ENCODE measurements around the gene SPAG8. TPM values are rescaled to one million over a fixed set of nuclear protein-coding genes. Genes with fewer than 3 reads are reported as not detected.

Gene SPAG8
- total and polyA plus RNA-seq, 9 of the 15 experiments (the other 6 are each of a cell fraction or from before 2014, with no cell fraction given): 0.03 to 0.47 (median 0.21) TPM

- no peak for FAIRE-seq
- H3K79me2 ChIP-seq (ENCODE audit: control insufficient read depth, insufficient read depth, low read length): no peaks in the 10 kb centered on the region
- no peak overlapping the region for H2AFZ ChIP-seq (ENCODE audit: low read depth, low read length)
- H3K27ac ChIP-seq (ENCODE audit: extremely low read depth, low read depth, low read length): no peak overlapping the region
- no peak overlapping the region for H3K9ac ChIP-seq (ENCODE audit: insufficient read depth in 1 of 2, low read depth in 2 of 2, low read length in 2 of 2)
- no peak for DNase-seq (ENCODE audit: extremely low read depth in 1 of 4, low spot score in 3 of 4)
- H3K27me3 ChIP-seq (ENCODE audit: control insufficient read depth in 2 of 2, insufficient read depth in 2 of 2, low read length in 2 of 2): no peaks in the 10 kb centered on the region
- ATAC-seq: no peak
- H3K9me1 ChIP-seq (ENCODE audit: control insufficient read depth, insufficient read depth, low read length): no peaks in the 10 kb centered on the region
- CTCF ChIA-PET (ENCODE audit: low intra/inter-chr PET ratio): no interaction called here
- H3K4me1 ChIP-seq (replicated peaks in 1 of 2; ENCODE audit: control insufficient read depth in 2 of 2, insufficient read depth in 2 of 2, low read length in 2 of 2): no peaks in the 10 kb centered on the region; a peak in 1 of 5 replicates
- in situ Hi-C loops (cut with MboI): no loop called here
- H3K9me3 ChIP-seq (replicated peaks; ENCODE audit: control insufficient read depth, insufficient read depth, low read depth, low read length): no peaks in the 10 kb centered on the region
- POLR2A ChIA-PET: no interaction called here
- intact Hi-C loops (cut with micrococcal nuclease): no loop called here
- H3K4me3 ChIP-seq: no peak overlapping the region
- BruUV-seq (replicated peaks): no TSS peak
- H3K36me3 ChIP-seq (ENCODE audit: control insufficient read depth, insufficient read depth, low read length): no peaks in the 10 kb centered on the region
- H4K20me1 ChIP-seq (replicated peaks; ENCODE audit: control insufficient read depth, insufficient read depth, low read length): no peaks in the 10 kb centered on the region
- no peak for TF ChIP-seq CREB5 (CRISPR knock-in tag; IDR thresholded peaks at IDR 0.05)
- no peak for TF ChIP-seq E2F8 (IDR thresholded peaks at IDR 0.05; ENCODE audit: low read depth, partially characterized antibody)
- no peak for TF ChIP-seq THRB (CRISPR knock-in tag; conservative IDR thresholded peaks at IDR 0.05)
- TF ChIP-seq ZNF717 (CRISPR knock-in tag; IDR thresholded peaks at IDR 0.05): no peak
- TF ChIP-seq NR4A1 (CRISPR knock-in tag; IDR thresholded peaks at IDR 0.05): no peak
- TF ChIP-seq NR4A1 (tag; IDR thresholded peaks at IDR 0.05): no peak
- no peak for TF ChIP-seq HBP1 (CRISPR knock-in tag; IDR thresholded peaks at IDR 0.05)
- no peak for TF ChIP-seq GTF2F1 (IDR thresholded peaks at IDR 0.05; ENCODE audit: low read depth, low read length)
- TF ChIP-seq GABPB2 (CRISPR knock-in tag; conservative IDR thresholded peaks at IDR 0.05): no peak
- TF ChIP-seq ZNF668 (CRISPR knock-in tag; IDR thresholded peaks at IDR 0.05): no peak
- no peak for TF ChIP-seq IFI16 (CRISPR knock-in tag; IDR thresholded peaks at IDR 0.05)
- TF ChIP-seq SRSF1 (IDR thresholded peaks at IDR 0.05; ENCODE audit: low read depth, low read length): no peak
- no peak for TF ChIP-seq CHD4 (IDR thresholded peaks at IDR 0.05; ENCODE audit: insufficient read depth, insufficient replicate concordance, low read depth, low read length, poor library complexity, severe bottlenecking)
- no peak overlapping the region for H3K4me2 ChIP-seq (ENCODE audit: insufficient read depth, low read length)
Observed at GRCh38 chr9:35822926-35823325, 10.9 kb upstream of the SPAG8 start.

All from K562 (cell line).